ENCODE measurements around the gene EGF.

Gene EGF

DNA sequence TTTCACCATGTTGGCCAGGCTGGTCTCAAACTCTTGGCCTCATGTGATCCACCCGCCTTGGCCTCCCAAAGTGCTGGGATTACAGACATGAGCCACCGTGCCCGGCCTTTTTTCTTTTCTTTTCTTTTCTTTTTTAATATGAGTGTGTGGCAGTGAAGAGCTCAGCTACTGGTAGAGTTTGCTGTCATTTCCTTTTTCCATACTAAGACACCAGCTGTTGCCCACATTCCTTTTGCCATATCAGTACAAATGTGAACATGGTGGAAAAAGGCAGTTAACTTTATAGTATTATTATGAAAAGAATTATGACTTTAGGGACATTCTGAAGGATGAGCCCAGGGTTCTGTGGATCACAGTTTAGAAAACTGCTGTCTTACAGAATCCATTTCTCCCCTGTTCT, 69.8 kb downstream of the EGF start (continued):
- TF ChIP-seq, protein P1, sequence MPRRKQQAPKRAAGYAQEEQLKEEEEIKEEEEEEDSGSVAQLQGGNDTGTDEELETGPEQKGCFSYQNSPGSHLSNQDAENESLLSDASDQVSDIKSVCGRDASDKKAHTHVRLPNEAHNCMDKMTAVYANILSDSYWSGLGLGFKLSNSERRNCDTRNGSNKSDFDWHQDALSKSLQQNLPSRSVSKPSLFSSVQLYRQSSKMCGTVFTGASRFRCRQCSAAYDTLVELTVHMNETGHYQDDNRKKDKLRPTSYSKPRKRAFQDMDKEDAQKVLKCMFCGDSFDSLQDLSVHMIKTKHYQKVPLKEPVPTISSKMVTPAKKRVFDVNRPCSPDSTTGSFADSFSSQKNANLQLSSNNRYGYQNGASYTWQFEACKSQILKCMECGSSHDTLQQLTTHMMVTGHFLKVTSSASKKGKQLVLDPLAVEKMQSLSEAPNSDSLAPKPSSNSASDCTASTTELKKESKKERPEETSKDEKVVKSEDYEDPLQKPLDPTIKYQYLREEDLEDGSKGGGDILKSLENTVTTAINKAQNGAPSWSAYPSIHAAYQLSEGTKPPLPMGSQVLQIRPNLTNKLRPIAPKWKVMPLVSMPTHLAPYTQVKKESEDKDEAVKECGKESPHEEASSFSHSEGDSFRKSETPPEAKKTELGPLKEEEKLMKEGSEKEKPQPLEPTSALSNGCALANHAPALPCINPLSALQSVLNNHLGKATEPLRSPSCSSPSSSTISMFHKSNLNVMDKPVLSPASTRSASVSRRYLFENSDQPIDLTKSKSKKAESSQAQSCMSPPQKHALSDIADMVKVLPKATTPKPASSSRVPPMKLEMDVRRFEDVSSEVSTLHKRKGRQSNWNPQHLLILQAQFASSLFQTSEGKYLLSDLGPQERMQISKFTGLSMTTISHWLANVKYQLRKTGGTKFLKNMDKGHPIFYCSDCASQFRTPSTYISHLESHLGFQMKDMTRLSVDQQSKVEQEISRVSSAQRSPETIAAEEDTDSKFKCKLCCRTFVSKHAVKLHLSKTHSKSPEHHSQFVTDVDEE (CRISPR knock-in tag; IDR thresholded peaks at IDR 0.05), result no peak
- TF ChIP-seq TCF4 (CRISPR knock-in tag; IDR thresholded peaks at IDR 0.05; ENCODE audit: borderline replicate concordance) (no peak), BACH2 (CRISPR knock-in tag; IDR thresholded peaks at IDR 0.05; ENCODE audit: borderline replicate concordance) (no peak), ZNF8 (CRISPR knock-in tag; IDR thresholded peaks at IDR 0.05) (no peak), ARNTL (CRISPR knock-in tag; IDR thresholded peaks at IDR 0.05; ENCODE audit: borderline replicate concordance, low read depth) (no peak), SNAI2 (CRISPR knock-in tag; IDR thresholded peaks at IDR 0.05) (no peak), ZFP3 (CRISPR knock-in tag; IDR thresholded peaks at IDR 0.05) (no peak)
- TF ChIP-seq, protein P2, sequence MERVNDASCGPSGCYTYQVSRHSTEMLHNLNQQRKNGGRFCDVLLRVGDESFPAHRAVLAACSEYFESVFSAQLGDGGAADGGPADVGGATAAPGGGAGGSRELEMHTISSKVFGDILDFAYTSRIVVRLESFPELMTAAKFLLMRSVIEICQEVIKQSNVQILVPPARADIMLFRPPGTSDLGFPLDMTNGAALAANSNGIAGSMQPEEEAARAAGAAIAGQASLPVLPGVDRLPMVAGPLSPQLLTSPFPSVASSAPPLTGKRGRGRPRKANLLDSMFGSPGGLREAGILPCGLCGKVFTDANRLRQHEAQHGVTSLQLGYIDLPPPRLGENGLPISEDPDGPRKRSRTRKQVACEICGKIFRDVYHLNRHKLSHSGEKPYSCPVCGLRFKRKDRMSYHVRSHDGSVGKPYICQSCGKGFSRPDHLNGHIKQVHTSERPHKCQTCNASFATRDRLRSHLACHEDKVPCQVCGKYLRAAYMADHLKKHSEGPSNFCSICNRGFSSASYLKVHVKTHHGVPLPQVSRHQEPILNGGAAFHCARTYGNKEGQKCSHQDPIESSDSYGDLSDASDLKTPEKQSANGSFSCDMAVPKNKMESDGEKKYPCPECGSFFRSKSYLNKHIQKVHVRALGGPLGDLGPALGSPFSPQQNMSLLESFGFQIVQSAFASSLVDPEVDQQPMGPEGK (CRISPR knock-in tag; IDR thresholded peaks at IDR 0.05; ENCODE audit: borderline replicate concordance), result no peak

- TF ChIP-seq ISL1 (CRISPR knock-in tag; IDR thresholded peaks at IDR 0.05) (no peak), CREB5 (CRISPR knock-in tag; IDR thresholded peaks at IDR 0.05; ENCODE audit: low read depth) (no peak), SNAI2 (CRISPR knock-in tag; IDR thresholded peaks at IDR 0.05) (no peak), ZC3H10 (CRISPR knock-in tag; IDR thresholded peaks at IDR 0.05) (no peak), GLIS3 (CRISPR knock-in tag; IDR thresholded peaks at IDR 0.05) (no peak), OSR1 (CRISPR knock-in tag; IDR thresholded peaks at IDR 0.05) (no peak), TOX (CRISPR knock-in tag; IDR thresholded peaks at IDR 0.05; ENCODE audit: borderline replicate concordance) (no peak), CSDC2 (CRISPR knock-in tag; IDR thresholded peaks at IDR 0.05) (no peak), ARNTL (CRISPR knock-in tag; IDR thresholded peaks at IDR 0.05; ENCODE audit: borderline replicate concordance, low read depth) (no peak), BACH2 (CRISPR knock-in tag; IDR thresholded peaks at IDR 0.05; ENCODE audit: borderline replicate concordance) (no peak), PPARA (CRISPR knock-in tag; IDR thresholded peaks at IDR 0.05; ENCODE audit: borderline replicate concordance) (no peak), ZNF70 (CRISPR knock-in tag; IDR thresholded peaks at IDR 0.05) (no peak), RARB (CRISPR knock-in tag; IDR thresholded peaks at IDR 0.05) (no peak), ZNF8 (CRISPR knock-in tag; IDR thresholded peaks at IDR 0.05) (no peak), ZNF565 (CRISPR knock-in tag; conservative IDR thresholded peaks at IDR 0.05; ENCODE audit: low read depth) (no peak)
- TF ChIP-seq, protein P2 (CRISPR knock-in tag; IDR thresholded peaks at IDR 0.05; ENCODE audit: borderline replicate concordance), result no peak
- TF ChIP-seq, protein P3, sequence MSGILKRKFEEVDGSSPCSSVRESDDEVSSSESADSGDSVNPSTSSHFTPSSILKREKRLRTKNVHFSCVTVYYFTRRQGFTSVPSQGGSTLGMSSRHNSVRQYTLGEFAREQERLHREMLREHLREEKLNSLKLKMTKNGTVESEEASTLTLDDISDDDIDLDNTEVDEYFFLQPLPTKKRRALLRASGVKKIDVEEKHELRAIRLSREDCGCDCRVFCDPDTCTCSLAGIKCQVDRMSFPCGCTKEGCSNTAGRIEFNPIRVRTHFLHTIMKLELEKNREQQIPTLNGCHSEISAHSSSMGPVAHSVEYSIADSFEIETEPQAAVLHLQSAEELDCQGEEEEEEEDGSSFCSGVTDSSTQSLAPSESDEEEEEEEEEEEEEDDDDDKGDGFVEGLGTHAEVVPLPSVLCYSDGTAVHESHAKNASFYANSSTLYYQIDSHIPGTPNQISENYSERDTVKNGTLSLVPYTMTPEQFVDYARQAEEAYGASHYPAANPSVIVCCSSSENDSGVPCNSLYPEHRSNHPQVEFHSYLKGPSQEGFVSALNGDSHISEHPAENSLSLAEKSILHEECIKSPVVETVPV (CRISPR knock-in tag; IDR thresholded peaks at IDR 0.05), result no peak
- TF ChIP-seq, protein P4, sequence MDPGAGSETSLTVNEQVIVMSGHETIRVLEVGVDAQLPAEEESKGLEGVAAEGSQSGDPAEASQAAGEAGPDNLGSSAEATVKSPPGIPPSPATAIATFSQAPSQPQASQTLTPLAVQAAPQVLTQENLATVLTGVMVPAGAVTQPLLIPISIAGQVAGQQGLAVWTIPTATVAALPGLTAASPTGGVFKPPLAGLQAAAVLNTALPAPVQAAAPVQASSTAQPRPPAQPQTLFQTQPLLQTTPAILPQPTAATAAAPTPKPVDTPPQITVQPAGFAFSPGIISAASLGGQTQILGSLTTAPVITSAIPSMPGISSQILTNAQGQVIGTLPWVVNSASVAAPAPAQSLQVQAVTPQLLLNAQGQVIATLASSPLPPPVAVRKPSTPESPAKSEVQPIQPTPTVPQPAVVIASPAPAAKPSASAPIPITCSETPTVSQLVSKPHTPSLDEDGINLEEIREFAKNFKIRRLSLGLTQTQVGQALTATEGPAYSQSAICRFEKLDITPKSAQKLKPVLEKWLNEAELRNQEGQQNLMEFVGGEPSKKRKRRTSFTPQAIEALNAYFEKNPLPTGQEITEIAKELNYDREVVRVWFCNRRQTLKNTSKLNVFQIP (CRISPR knock-in tag; IDR thresholded peaks at IDR 0.05; ENCODE audit: borderline replicate concordance, low read depth), result no peak
- ATAC-seq, result peak; percentile 82
Measured at GRCh38 chr4:109985993-109986974, 73.6 kb downstream of the EGF start.

All from SK-N-SH treated with all-trans-retinoic acid at 6 μM for 48 hours (cell line).